Spleen (tissue), 7 donors: Measurements from ENCODE around the gene ST7L.

Source experiments
- CTCF ChIP-seq, 11 experiments: fragments of 200-600 bp in 7 of 11; fragments of 450-650 bp in 4 of 11; sonication (generic) in 4 of 11; IDR thresholded peaks in 8 of 11; conservative IDR thresholded peaks in 3 of 11; 1 replicate in 7 of 11; 2 replicates in 4 of 11; pipeline versions ENCODE4 v1.4.0 to v1.8.0; 2016 to 2021; ENCODE audit warnings: antibody characterized with exemption in 11 of 11, inconsistent platforms in 4 of 11, mild to moderate bottlenecking in 1 of 11
- POLR2A ChIP-seq, 3 donors: fragments of 450-650 bp; IDR thresholded peaks; one replicate each; pipeline ENCODE4 v1.5.1; 2017; ENCODE audit warnings: antibody characterized with exemption in 3 of 3, mild to moderate bottlenecking in 1 of 3
- POLR2AphosphoS5 ChIP-seq, 3 donors: sonication (generic); formaldehyde crosslinking; IDR thresholded peaks; one replicate each; pipeline ENCODE4 v1.5.1; 2017; ENCODE audit warnings: antibody characterized with exemption in 3 of 3
- donor health status: DM: no; HTN: no; CAD: no; lungs with moderate emphysema.
- donor health status: DM: no; HTN: no; CAD: no.
- donor health status: DM: no; HTN: no; CAD: no.

GRCh38 chr1:112620377-112620695, 1.4 kb upstream of the ST7L start:
- no peak for TF ChIP-seq CTCF (IDR thresholded peaks at IDR 0.05 in 8 of 11, conservative IDR thresholded peaks at IDR 0.05 in 3 of 11)
- TF ChIP-seq POLR2AphosphoS5 (IDR thresholded peaks at IDR 0.05), result no peak
- TF ChIP-seq POLR2A (IDR thresholded peaks at IDR 0.05), result no peak
